Activated effector memory CD4-positive, alpha-beta T cell treated with anti-CD3 and anti-CD28 coated beads, Interleukin-2, amount 50 U/mL, for 16 hours (primary cell): Measurements from ENCODE around the gene DEAF1.
"Not testable (repeated sequence)": the region's sequence is repeated elsewhere in the genome, so short reads cannot be mapped to it uniquely, and the experiment has no call there.

Source experiments
- DNase-seq: peaks from one replicate; pipeline ENCODE4 v3.0.0-alpha.2; 2020

Gene DEAF1

GRCh38 chr11:674406-674805 is 20.6 kb downstream of the DEAF1 start:
- DNase-seq = no peak

GRCh38 chr11:673866-674265 is 21.2 kb downstream of the DEAF1 start:
- no peak for DNase-seq

- no peak for DNase-seq
Observed at GRCh38 chr11:665704-666281, 29.2 kb downstream of the DEAF1 start.

- DNase-seq = no peak
Observed at GRCh38 chr11:665062-665703, 29.8 kb downstream of the DEAF1 start.

DNA sequence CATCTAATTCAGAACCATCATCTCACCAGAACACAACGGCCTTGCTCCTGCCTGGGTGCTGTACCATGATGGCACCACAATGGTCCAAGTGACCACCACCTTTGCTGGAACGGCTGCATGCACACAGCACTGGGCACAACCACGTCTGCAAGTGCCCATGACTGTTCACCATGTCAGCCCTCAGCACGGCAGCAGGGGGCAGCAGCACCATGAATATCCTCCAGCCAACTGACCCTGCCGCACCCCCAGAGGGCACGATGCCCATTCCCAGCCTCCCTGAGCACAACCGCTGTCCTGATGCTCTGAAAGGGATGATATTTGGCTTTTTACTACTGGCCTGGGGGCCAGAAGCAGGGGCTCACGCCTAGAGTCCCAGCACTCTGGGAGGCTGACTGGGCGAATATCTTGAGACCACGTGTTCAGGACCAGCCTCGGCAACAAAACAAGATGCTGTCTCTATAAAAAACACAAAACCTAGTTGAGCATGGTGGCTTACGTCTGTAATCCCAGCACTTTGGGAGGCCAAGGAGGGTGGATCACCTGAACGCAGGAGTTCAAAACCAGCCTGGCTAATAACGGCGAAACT is 32.2 kb downstream of the DEAF1 start:
- DNase-seq = peak; percentile 73

- no peak for DNase-seq
Observed at GRCh38 chr11:660681-661444, 34.2 kb downstream of the DEAF1 start.

DNA sequence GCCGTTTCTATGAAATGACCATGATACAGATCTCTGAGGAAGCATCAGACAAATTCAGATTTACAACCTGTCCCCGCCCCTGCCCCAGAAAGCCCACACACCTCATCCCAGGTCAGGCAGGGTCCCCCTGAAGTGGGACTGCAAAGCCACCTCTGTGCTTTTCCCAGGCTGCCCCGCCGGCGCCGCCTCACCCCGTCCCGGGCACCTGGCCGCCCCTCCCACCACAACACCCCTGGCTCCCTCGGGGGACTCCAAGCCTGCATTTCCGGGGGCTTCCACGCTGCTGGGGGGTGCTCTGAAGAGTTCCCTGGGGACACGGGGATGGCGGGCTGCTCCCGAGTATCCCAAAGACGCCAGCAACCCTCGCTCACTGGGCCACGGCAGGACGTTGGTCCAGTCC is 34.7 kb downstream of the DEAF1 start:
- DNase-seq = no peak

GRCh38 chr11:659532-660085 is 35.4 kb downstream of the DEAF1 start:
- no peak for DNase-seq

GRCh38 chr11:657691-658126 is 37.3 kb downstream of the DEAF1 start:
- DNase-seq = no peak

DNA sequence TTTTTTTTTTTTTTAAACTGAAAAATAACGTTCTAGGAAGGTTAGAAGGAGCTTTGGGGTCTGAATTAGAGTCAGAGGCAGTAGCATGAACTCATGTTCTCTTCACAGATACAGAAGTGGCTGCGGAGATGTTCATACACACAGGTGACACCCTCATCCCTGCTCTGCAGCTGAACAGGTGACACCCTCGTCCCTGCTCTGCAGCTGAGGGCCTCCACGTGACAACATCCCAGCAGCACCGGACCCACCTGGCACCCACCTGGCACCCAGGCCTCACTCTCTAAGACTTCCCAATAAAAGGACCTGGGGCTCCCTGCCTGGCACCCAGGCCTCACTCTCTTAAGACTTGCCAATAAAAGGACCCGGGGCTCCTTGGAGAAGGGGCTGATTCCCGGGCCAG is 38.2 kb downstream of the DEAF1 start:
- no peak for DNase-seq

DNA sequence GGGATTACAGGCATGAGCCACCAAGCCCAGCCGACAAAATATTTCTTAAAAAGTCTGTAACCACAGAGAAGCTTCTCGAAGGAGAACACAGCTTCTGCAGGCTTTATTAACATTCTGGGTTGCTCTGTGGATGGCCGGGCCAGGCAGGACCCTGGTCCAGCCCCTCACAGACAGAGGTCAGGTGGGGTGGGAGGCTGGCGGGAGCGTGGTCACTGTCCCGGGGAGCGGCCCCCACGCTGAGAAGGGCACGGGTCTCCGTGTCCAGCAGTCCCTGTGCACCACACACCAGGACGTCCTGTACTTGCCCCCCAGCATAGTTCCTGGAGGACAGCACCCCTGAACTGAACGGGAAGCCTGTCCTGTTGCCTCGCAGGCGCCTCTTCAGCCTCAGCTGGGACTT is 38.6 kb downstream of the DEAF1 start:
- DNase-seq = no peak

- no peak for DNase-seq
Observed at GRCh38 chr11:655036-655726, 39.8 kb downstream of the DEAF1 start.

- not testable (repeated sequence) for DNase-seq
Observed at GRCh38 chr11:654444-654843, 40.6 kb downstream of the DEAF1 start.

DNA sequence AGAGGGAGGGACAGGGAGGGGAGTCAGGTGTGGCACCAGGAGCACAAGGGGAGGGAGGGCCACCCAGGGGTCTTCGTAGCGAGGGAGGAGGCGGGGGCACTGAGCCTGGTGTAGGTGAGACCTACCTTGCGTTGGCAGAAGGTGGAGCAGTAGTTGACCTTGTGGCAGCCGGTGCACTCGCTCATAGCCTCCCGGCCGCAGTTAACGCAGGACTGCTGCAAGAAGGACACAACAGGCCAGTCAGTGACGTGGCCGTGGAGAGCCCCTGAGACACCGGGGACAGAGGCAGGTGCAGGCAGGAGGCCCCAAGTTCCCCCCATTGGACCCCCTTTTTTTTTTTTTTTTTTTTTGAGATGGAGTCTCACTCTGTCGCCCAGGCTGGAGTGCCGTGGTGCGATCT is 41.2 kb downstream of the DEAF1 start:
- no peak for DNase-seq

GRCh38 chr11:653136-653535 is 41.9 kb downstream of the DEAF1 start:
- DNase-seq = not testable (repeated sequence)

- DNase-seq = no peak
Observed at GRCh38 chr11:650482-650881, 44.5 kb downstream of the DEAF1 start.

DNA sequence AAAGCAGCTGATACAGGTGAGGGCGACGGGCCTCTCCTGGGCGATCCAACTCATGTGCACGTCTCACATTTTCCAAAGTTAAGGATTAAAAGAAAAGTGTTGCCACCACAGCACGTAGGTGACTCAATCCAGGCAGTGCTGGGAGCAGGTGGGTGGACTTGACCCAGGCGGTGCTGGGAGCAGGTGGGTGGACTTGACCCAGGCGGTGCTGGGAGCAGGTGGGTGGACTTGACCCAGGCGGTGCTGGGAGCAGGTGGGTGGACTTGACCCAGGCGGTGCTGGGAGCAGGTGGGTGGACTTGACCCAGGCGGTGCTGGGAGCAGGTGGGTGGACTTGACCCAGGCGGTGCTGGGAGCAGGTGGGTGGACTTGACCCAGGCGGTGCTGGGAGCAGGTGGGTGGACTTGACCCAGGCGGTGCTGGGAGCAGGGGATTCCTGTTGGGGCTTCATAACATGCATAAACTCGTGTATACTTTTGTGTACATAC is 47.3 kb downstream of the DEAF1 start:
- DNase-seq = not testable (repeated sequence)

DNA sequence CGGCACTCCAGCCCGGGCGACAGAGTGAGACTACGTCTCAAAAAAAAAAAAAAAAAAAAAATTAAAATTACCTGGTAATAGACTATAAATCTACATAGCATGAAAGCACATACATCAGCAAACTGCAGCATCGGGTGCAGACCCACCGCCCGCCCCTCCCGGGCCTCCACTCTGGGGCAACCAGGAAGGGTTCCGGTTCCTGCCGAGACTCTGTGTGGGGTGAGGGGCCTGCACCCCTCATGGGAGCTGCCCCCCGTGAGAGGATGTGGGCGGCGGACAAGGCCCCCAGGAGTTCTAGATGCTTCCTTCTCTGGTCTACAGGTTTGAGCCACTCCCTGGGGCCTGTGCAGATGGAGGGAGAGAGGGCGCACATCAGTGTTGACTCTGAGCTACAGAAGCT is 48.8 kb downstream of the DEAF1 start:
- no peak for DNase-seq

GRCh38 chr11:645536-645935 is 49.5 kb downstream of the DEAF1 start:
- DNase-seq = no peak

GRCh38 chr11:643849-644738 is 50.9 kb downstream of the DEAF1 start:
- no peak for DNase-seq

DNA sequence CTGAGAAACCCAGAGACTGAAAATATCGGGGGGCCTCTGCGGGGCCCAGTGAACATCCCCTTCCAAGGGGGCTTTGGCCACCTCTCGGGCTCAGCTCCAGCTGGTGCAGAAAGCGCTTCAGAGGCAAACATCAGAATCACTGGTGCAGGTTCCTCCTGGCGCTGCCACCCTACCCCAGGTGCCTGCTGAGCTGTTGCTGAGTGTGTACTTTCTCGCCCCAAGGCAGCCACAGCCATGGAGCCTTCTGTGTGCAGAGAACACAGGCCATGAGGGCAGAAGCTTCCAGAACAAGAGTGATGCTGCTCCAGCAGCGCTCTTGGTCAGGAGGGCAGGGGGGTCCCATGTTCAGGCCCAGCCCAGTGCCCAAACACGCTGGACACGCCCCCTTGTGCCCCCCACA is 51.7 kb downstream of the DEAF1 start:
- no peak for DNase-seq
